HG03575 (cell line): ENCODE results near the gene ARFIP1.

Source experiments
- ATAC-seq: cut with Tn5 transposase; IDR thresholded peaks from one replicate; pipeline ENCODE4 v1.9.1; 2021; ENCODE audit not compliant: unreplicated experiment, insufficient number of reproducible peaks, low FRiP score; ENCODE audit errors: extremely low read depth

ARFIP1 gene

DNA sequence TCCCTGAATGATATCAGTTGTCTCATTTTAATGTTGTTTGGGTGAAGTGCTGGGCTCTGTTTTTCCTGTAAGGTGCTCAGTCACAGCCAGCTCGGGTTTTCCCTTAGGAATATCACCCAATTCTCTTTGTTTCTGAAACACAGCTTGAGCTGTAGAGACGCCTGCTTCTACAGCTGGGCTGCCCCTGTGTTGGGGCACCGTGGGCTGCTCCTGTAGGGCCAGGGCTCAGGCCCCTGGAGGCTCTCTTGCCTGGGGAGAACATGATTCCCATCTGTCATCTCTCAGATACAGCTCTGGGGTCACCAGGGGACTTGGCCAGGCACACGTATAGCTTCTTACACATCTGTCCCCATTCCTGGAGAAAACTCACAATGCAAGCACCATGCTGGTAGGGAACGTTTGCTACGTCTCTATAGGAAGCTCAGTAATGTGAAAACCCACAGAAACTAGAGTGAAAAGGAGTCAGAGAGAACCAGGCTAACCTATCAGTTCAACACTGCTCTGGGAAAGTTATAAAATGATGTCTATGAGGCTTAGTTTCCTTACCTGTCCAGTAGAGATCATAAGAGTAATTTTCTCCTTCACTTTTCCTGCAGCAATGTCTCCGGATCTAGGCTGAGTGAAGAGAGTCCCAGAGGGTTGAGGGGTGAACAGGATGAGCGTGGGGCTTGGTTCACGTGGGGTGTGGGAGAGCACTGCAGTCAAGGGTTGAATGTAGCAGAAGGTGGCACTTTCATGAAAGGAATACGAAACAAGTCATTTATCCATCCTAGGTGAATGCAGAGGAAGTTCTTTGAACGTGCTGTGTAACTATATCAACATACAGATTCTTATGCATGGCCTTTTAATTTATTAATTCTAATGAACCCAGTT, 170.9 kb downstream of the ARFIP1 start:
- no peak for ATAC-seq

DNA sequence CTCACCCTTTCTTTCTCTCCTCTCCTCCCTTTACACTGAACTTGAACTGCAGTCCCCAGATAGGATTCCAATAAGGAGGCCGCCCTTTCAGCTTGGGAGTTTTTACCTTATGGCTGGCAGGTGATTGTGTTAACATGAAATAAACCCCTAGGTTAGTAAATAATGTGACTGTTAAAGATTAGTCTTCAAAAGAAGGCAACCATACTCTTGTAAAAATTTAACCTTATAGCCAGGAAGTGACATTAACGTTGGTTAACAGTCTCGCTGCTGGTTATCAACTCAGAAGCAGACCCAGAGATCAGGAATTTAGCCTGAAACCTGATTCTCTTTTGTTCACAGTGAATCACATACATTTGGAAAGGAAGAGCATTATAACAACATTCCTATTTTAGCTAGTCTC, 171.6 kb downstream of the ARFIP1 start:
- ATAC-seq = no peak

DNA sequence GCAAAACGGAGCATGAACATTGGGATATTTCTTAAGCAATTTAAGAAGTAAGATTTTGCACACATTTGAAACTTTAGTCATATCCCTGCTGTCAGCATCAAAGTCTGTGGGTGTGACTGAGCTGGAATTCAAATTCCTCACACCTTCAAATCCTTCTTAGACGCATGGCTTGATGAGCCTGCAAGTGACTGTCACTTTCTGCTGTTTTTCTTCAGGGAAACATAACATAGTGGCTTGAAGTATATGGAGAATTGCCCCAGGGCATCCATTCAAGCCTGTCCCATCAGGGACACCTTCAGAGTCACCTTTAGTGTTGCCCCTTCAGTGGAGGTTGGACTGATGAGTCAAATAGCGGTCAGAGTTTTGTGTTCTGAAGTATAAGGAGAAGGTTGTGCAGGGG, 173.8 kb downstream of the ARFIP1 start:
- no peak for ATAC-seq

DNA sequence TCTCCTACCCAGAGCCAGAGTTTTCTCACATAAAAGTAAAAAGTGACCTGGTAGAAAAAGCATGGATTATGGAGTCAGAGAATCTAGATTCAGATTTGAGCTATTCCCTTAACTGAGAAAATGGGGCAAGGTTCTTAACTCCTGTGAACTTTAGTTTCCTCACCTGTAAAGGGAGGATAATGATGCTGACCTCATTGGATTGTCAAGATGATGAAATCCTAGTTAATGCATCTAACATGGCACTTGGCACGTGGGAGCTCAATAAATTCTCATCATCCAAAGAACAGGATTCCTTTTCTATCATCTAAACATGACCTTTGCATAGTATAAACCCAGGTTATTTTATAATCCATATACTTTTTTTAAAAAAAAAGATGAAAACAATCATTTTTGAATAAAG, 175.0 kb downstream of the ARFIP1 start:
- no peak for ATAC-seq

DNA sequence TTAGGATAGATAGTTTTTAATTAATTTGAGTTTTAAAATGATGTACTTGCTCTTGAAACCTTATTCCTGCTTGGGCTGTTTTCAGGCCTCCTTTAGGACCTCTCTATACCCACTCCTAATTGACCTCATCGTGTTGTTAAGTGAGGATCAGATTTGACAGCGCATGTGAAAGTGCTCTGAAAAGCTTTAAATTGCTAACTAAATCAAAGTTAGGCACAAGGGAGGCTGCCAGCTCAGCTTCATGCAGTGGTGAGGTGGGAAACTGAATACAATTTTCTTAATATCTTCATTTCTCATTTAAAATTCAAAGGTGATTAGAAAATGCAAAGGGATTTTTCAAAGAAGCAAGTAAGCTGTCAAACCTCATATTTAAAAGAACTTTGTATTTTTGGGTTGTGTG, 176.4 kb downstream of the ARFIP1 start:
- ATAC-seq = no peak

DNA sequence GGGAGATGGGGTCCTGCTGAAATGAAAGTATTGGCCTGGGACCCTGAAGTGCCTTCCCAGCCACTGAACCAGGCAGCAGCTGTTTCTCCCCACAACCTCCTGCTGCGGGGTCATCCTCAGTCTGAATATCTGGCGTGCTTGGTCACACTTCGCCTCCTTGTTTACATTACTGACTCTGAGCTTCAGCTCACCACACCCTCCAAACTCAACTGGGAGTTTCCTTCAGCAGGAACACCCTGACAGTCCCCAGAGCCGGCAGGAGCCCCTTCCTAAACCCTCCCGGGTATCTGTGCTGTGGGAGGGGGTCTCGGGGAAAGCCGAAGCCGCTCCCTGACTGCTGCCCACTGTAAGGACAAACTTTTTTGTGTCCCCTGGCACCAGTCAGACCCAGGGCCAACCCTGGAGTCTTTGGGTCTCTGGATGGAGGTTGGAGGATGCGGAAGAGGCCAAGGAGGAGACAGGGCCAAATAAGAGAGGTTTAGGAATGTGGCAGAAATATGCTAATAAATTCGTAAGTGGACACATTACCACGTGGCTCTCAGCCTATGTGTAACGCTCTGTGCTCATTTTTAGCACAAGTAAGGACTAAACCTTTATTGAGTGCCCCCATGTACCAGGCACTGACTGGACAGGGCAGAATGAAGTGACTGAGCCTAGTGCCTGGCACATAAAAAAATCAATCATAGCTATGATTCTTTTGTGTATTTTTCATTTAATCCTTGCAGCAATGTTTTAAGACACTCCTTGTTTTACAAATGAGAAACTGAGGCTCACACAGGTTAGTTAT, 177.1 kb downstream of the ARFIP1 start:
- ATAC-seq = no peak

DNA sequence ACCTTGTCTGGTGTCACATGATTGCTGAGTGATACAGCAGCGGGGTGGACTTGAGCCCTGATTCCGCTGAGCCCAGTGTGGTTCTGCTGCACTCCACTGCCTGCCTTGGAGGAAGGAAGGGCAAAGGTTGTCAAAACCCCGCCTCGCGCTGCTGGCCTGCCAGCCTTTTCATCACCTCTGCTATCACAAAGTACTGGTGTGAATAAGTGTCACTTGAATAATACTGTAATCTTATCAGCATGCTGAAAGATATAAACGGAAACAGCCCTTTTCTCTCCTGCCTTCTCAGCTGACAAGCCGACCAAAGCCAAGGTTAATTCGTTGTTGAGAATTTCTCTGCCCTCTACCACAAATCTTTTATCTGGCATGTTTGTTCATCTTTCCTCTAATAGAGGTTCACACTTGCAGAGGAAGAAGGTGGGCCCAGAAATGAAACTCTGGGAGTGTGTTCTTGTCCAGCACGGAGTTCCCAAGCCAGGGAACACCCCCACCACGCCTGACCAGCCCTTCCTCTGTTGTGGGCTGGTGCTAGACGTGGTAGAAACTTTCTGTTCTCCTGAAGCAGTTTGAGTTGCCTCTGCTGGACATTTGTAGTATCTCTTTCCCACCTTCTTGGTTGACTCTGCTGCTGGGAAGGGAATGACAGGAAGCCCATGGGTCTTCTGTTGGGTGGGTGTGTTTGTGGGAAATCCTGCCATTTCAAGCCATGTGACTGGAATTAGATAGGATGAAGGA, 177.8 kb downstream of the ARFIP1 start:
- no peak for ATAC-seq

DNA sequence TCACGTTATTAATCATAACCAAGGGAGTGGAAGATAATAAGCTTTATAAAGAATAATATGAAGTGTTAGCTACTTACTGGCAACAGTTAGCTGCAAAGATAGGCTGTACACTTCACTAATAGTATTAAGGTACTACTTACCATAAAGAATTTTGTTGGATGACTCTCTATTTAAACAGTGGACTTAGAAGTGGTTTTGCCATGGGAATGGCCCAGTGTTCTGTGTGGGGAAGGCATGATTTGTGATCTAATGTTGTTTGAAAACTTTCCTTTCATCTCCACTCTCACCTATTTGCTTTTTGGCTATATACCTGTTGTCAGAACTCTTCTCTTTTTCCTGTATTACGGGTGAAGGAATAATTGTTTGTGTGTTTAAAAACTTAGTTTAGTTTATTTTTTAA, 179.3 kb downstream of the ARFIP1 start:
- no peak for ATAC-seq

DNA sequence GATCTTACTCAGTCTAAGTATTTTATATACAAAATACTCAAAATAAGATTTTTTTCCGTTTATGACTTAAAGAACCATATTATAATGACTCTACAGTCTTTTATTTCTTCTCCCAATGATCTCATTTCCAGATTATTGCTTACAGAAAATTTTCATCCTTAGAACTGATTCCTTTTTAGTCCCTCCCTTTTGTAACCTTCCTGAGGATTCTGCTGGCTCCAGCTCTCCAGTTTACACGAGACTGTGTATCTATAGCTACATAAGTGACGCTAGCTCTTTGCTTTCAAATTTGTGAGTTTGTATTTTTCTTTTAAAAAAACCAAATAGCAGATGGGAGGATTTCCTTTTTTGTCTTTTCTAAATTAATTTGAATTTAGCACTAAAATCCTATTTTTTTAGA, 180.3 kb downstream of the ARFIP1 start:
- no peak for ATAC-seq

DNA sequence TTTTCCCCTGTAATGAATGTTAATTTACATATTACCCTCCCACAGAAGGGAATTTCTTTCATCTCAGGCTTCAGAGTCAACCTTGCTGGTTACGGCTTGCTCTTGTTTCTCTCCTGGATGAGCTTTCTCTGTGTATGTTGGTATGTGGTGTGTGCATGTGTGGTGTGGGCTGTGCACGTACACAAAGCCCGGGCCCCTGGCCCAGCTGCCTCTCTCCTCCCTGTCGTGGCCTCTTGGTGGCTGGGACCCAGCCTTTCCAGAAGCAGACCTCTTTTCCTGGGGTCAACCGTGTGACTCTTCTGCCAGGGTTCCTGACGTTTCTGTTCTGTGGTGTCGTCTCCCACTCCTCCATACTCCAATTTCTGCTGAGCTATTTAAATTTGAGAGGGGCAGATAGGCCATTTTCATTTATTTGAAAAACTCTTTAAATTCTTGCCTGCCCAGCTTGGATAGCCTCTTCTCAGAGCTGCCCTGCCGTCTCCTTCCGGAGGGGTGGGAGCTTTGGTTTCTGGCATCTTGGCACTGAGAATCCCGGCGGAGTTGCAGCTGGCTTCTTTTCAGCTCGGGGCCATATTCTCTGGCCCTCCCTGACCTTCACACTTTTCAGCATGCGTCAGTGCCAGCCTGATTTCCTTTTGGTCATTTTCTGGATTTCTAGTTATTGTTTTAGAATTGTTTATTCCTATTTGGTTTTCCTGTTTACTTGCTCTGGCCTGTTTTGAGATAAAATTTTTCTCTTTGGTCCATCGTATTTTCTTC, 181.4 kb downstream of the ARFIP1 start:
- ATAC-seq = no peak

DNA sequence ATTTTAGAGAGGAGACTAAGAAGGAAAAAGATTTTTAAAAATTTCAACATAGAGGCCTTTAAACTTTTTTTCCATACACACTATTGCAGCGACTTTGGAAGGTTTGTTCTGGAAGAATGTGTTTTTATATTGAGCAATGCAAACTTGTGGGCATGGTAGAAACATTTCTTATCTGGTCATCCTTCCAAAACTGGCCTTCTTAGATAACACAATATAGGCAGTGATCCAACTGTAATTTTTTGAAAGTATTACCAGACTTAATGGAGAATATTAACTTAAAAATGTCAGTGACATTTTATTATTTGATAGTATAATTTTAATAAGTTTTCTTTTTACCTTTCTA, 182.0 kb downstream of the ARFIP1 start:
- no peak for ATAC-seq
